M059J (cell line): ENCODE data around the gene LMO7. TPM values are rescaled to one million over a fixed set of nuclear protein-coding genes. Genes with fewer than 3 reads are reported as not detected.
"Not testable (repeated sequence)": the region's sequence is repeated elsewhere in the genome, so short reads cannot be mapped to it uniquely, and the experiment has no call there.

ENCODE experiments used
- DNase-seq: peaks from one replicate; pipeline ENCODE4 v3.0.0-alpha.2; 2012; ENCODE audit warnings: low read depth
- total RNA-seq: library from RNA; depleted of rRNA; stranded (reverse); fragments of >200 nt; shearing (Covaris generic); gene quantifications from 2 replicates; pipeline ENCODE4 v1.2.3, GENCODE V29; 2014

LMO7 gene
- total RNA-seq, 1 experiment from 2014 or later, result 109 TPM

DNA sequence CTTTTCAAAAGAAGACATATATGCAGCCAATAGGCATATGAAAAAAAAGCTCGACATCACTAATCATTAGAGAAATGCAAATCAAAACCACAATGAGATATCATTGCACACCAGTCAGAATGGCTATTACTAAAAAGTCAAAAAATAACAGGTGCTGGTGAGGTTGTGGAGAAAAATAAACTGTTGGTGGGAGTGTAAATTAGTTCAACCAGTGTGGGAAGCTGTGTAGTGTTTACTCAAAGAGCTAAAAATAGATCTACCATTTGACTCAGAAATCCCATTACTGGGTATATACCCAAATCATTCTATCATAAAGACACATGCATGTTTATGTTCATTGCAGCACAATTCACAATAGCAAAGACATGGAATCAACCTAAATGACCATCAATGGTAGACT lies 106.9 kb downstream of the LMO7 start:
- not testable (repeated sequence) for DNase-seq

DNA sequence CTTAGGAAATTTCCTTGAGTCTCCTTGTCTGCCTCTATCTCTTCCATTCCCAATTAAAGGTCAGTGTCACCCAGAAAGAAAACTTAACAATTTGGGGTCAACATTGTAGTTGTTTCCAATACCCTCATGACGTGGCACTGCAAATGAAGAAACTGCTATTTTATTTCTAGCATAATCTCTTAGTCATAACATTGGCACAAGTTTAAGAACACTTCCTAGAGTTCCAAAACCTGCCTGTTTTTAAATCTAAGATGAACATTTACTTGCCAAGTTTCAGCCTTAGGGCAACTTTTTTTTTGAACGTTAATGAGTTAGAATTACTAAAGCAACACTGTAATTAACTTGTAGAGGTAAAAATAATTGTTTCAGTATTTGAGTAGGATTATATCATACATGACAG lies 108.0 kb downstream of the LMO7 start:
- DNase-seq, result peak; percentile 46

DNA sequence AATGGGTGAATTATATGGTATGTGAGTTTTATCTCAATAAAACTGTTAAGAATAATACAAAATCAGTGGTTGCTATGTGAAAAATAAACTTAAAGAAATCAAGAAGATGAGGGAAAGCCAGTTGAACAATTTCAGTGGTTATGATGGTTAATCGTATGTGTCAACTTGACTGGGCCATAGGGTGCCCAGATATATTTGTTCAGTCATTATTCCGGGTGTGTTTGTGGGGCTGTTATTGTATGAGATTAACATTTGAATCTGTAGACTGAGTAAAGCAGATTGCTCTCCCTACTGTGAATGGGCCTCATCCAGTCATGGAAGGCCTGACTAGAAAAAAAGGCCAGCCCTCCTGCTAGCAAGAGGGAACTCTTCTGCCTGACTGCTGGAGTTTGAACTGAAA lies 109.3 kb downstream of the LMO7 start:
- DNase-seq, result no peak

DNA sequence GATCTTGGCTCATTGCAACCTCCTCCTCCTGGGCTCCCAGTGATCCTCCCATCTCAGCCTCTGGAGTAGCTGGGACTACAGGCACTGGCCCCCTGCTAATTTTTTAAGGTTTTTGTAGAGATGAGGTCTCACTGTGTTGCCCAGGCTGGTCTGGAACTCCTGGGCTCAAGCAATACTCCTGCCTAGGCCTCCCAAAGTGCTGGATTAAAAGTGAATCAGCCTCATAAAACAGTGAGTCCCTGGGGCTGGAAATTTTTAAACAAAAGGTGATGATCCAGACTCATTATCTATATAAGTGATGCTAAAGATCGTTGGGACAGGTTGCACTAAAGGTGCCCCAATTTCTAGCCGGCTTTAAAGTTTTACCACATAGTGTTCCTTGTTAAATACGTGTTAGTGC lies 112.7 kb downstream of the LMO7 start:
- peak; percentile 52 for DNase-seq

DNA sequence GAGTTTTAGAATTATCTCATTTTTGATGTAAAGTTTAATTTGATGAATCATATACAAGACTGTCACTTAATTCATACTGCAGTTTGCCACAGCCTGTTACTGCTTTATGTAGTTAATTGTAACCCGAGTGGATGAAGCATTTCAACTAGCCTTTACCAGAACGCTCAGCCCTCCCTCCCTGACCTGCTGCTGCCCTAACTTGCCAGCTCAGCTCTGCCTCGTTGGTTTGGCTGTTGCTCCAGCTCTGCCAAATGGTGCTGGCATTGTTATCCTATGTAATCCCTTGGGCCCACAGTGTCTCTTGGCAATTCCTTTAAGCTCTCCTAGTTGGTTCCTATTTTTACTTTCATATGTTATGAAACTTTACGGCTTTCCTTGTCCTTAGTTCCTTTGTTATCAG lies 113.3 kb downstream of the LMO7 start:
- DNase-seq, result peak; percentile 66

DNA sequence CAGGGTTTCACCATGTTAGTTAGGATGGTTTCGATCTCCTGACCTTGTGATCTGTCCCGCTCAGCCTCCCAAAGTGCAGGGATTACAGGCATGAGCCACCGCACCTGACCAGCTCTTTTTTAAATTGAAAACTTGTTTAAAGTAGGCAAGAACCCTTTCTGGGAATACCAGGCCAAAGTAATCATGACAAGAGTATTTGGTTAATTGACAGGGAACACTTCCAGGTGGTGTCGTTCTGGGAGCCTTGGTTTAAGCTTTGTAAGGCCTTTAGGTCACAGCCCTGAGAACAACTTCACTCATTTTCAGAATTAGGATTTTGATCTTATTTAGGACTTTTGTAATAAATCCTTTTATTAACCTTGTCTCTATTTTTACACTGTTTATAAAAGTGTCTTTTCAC lies 115.2 kb downstream of the LMO7 start:
- DNase-seq, result no peak

DNA sequence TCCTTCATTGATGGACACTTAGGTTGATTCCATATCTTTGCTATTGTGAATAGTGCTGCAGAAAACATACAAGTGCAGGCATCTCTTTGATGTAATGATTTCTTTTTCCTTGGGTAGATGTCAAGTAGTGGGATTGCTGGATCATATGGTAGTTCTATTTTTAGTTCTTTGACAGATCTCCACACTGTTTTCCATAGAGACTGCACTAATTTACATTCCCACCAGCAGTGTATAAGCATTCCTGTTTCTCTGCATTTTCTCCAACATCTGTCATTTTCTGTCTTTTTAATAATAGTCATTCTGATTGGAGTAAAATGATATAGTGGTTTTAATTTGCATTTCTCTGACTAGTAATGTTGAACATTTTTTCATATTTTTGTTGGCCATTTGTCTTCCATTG lies 116.7 kb downstream of the LMO7 start:
- DNase-seq, result no peak

DNA sequence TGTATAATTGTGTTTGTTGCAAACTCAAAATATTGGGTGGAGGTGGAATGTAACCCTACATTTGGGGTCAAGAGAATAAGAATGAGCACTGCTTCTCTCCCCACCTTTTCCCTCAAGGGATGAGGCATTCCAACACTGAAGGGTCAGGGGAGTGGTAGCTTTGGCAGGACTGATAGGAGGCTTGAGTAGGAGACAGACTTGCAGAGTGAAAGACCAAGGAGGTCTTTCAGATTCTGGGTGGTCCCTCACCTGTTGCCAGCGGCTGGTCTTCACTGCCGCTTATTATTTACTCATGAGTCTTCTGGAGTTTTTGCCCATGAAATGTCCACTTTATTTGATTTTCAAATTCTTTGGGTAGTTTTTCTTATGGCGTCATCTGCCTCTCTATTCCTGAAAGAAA lies 118.8 kb downstream of the LMO7 start:
- no peak for DNase-seq

DNA sequence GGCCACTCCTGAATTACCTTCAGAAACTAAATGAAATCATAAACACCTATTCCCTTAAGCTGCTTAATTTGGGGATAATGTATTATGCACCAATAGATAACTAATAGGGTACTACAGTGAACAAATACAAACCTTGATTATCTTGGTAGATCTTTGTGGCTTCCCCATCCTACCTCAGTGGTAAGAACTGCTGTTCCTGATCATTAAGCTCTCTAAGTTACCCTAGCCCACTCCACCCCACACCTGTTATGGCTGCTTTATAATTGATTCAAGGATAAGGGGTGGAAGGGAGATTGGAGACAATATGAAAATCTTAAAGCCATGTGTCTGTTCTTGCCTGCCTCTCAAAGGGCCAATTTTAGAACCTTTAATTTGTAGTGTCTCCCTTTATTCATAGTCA lies 121.2 kb downstream of the LMO7 start:
- DNase-seq, result no peak

DNA sequence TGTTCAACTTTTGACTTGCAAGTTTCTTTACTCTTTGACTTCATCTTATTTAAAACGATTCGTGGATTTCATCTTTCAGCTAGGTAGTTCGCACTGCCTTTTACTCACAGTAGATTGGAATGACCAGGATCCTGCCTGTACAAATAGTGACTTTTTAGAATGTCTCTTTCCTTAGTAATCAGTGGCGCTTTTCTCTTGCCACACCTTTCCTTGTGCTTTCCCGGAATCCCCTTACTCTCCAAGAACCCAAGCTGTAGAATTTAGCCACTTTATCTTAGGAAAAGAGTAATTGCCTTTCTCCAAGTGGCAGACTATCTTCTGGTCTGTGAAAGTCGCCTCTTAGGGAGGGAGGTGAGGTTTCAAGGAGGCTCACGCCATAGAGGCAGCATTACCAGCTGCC lies 123.4 kb downstream of the LMO7 start:
- DNase-seq, result no peak

DNA sequence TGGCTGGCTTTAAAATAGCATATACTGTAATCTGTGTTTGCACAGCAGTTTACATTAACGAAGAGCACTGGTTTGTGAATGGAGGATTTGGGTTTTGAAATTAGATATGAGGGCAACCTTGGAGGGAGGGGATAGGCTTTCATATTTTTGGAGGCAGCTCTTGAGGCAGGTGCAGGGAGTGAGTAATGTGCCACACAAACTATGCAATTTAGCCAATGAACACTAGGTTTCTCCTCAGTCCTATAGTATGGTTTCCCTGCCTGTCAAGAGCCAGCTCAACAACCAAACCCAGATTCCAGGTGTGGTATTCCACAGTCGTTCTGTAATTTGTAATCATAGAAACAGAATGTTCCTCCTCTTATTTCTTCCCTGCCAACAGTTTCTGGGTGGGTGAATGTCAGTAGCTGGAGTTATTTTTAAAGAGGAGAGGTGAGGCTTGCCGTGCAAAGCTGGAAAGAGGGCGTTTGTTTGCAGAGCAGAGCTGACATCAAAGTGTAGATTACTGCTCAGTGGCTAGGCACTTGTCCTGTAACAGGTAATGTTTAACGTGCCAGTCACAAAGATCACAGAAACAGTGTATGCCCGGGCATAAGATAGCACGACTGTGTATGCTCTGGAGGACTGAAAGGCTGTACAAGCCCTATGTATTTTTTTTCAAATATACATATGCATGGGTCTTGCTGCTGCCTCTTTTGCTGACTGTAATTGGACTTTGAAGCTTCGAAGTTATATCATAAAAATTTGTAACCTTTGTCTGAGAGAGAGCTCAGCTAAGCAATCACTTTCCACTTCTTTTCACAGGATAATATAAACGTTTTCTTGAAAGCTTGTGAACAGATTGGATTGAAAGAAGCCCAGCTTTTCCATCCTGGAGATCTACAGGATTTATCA lies 124.2 kb downstream of the LMO7 start:
- no peak for DNase-seq

DNA sequence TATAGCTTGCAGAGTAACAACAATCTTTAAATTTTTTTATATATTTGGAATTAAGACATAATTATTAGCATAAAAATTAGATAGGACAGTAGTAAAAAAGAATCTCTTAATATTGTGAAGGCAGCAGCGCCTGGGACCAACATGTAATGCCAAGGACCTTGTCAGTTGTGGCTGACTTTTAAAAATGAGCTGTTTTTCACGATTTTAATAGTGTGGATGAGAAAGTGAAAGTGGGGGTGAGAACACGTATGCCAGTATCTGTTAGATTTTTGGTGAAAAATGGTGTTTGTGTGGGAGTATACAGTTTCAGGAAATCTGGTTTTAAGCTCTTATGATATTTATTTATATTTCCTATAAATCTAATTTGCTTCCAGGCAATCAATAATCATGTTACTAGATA lies 125.2 kb downstream of the LMO7 start:
- DNase-seq, result no peak

DNA sequence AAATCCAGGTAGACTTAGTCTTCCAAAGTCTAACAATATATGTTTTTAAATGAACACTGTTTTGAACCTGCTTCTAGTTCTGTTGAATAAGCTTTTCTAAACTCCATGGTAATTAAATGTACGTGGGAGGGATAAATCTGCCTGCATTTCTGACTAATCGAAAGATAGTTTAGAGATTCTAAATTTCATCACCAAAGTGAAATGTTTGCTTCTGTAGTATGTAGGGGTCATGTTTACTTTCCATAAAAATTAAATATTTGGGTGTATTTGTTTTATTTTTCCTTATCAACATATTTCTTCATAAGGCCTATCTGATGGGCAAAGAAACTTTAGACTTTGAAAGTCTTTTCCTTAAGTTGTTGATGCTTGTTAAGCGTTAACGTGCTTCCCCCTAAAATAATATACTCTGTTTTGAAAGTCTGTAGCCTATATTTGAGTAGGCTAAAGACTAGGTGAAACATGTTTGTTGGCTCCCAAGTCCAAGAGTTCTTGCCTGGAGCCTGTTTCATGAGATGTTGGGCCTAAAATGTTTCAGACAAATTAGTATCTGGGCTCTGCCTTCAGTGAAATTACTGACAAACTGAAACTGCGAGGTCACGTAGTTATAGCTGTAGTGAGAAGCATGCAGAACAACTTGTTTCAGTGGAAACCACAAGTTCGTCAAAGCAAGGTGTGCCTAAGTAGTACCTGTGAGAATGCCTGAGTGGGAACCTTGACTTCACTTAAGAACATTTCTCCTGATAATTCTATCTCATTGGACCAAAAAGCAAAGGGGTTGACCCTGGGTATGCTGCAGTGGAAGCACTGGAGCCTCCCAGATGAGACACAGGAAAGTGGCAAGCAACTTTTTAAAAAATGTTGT lies 126.2 kb downstream of the LMO7 start:
- no peak for DNase-seq

DNA sequence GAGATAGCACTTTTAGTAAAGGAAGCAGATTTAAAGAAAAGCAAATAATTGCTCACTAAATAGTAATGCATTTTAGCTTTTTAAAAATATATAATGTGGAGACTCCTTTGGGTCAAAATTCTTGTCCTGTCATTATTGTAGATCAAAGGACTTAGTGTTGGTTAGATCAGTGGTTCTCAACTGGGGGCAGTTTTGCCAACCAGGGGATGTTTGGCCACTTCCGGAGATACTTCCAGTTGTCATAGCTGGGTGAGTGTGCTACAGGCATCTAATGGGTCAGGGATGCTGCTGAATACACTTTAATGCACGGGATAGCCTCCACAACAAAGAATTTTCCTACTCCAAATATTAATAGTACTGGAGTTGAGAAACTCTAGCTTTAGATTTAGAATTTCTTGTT lies 126.8 kb downstream of the LMO7 start:
- DNase-seq, result no peak

DNA sequence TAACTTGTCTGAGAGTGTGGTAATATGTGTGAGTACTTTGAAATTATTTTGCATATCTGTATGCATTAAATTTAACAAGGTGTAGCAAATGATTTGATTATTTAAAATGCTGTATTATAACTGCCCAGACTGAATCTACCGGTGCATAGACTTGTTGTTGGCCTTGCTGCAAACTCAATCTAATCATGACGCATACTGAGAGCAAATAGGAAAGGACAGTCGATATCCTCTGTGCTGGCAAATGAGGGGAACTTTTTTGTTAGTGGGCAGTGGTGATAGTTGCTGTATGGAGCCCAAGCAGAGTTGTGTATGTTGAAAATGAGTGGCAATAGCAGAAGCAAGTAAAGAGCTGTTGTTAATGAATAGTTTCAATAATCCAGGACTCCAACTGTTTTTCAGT lies 127.4 kb downstream of the LMO7 start:
- no peak for DNase-seq

DNA sequence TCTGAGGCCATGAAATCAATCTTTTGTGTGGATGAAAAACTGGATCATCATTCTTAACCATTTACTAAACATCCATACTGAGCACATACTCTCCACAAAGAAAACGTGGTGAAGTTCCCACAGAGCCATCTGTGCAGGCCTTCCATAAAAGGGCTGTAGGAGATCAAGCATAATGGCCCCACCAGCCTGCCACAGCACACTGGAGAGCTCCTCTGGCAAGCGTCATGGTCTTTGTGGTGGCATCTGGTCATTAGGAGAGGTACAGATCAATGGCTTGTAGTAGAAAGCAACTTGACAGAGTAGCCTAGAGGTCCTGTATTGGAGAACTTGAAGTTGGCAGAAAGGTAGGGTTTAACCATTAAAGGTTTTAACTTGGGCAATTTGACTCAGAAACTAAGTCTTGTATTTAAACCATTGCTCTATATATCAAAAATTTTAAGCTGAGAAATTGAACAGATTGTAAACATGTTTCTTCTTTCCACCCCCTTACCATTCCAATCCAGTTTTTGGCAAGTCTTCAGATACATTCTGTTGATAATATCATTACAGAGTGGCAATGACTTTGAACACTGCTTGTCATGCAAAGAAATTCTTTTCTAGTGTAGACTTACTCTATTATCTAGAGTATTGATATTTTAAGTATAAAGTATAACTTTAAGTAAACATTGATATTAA lies 128.3 kb downstream of the LMO7 start:
- no peak for DNase-seq

DNA sequence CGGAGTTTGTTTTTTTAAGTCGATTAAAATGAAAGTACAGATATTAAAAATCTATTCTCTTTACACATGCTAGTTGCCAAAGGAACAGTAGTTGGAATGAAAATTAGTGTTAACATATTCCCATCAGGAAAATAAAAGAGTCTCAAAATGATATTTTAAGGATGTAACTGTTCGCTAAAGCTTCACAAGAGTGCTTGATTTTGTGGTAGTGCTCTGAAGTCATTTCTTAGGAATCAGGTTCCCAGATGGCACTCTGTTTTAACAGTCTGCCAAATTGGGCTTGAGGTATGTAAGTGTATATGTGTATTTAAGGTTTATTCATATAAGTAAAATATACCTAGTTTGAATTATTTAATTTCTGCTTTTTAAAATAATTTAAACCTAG lies 128.8 kb downstream of the LMO7 start:
- DNase-seq, result no peak

DNA sequence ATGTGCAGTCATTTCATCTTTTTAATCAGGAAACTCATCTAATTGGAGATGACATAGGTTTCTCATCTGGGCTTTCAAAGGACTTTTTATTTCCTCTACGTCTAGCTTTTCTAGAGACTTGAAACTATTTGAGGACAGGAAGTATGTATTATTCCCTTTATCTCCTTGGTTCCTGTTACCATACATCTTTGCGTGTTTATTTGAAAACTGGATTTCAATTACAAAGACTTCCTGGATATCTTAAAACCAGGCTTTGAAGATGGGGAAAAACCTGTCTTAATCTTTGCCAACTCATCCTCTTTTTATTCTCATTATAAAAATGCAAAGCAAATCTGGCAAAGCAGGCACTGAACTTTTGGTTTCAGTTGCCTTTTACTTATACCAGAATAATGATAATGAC lies 130.5 kb downstream of the LMO7 start:
- DNase-seq, result no peak

DNA sequence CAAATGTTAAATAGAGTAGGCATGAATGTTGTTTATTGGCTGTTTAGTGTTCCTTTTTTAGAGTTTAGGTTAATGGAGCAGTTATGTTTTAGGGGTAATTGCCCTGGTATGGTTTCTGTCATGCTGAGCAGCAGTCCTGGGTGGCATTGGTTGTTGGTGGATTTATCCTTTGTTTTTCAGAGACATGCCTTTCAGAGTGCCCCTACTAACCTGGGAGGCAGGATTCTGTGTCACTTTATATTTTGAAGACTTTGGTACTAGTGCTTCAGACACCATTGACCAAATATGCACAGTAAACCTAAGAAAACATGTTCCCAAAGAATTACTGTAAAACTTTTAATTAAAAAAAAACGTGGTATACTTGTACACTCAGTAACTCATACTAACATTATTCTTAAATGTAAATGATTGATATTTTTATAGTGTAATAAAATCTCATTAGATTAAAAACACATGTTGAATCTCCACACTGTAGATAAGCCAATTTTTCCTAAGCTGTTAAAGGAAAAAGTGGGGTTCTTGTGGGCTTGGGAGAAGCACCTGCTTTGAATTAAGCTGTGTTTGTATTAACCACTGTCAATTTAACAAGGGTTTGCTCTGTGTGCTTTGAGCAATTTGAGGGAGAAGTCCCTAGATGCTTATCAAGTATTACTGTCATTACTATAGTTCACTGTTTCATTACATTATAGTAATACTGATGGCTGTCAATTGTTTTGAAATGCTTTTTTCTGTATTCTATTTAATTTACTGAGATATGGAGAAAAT lies 133.2 kb downstream of the LMO7 start:
- no peak for DNase-seq

DNA sequence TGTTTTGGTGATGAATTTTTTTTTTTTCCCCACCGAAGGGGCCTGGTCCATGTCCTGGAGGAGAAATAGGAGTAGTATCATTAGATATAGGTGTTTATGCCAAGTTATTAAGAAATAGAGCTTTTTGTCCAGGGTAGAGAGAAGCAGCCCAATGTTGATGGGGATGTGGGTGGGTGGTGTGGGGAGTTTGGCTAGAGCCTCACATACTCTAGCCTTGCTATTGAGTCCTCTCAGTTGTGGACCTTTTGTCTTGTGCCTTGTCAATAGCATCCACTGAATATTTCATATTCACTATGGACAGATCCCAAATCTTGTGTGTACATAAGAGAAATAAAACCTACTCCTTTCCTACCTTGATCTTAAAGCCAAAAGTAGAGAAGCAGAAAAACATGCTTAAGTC lies 134.0 kb downstream of the LMO7 start:
- DNase-seq, result no peak

DNA sequence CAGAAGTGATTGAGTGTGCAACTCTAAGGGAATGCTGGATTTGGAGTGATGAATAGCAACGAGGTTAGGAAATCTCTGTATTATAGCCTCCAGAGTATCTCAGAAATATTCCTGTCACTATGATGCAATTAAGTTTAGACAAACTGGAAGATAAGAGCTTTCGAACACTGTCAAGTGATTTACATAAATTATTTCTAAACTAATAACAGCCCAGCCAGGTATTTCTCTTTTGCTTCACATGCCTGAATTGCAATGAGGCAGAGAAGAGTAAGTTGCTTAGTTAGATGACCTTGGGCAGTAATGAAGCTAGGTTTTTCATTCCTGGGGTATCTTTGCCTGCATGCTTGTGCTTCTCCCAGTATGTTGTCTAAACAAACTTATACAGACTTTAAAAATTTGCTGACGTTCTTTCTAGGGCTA lies 134.5 kb downstream of the LMO7 start:
- peak; percentile 34 for DNase-seq

DNA sequence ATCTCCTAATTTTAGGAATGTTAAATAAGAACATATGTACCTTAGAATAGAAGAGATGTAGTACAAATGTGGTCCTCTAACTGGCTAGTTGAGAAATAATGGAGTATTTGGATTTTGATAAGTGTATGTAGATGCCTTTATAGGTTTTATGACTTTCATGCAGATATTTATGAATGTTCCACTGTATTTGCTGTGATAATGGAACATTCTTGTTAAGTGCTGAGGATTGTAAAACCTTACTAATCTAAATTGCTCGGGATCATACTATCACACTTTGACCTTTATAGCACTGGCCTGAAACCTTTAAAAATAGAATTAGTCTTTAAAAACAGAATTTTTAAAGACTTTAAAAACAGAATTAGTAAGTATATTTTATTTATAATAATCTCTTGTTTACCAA lies 135.1 kb downstream of the LMO7 start:
- no peak for DNase-seq
